GM12878 (cell line): Measurements from ENCODE around the gene GID8. TPM values are rescaled to one million over a fixed set of nuclear protein-coding genes. Genes with fewer than 3 reads are reported as not detected.

Experiments
- ATAC-seq: fragments of 200-7000 bp; cut with Tn5 transposase; 3 replicates; pipeline ENCODE4 v1.9.1; 2020; ENCODE audit warnings: mild to moderate bottlenecking, moderate library complexity
- BruUV-seq: library from RNA; stranded (reverse); fragments of 400-500 nt; replicated peaks from 2 replicates; lab custom pipeline; 2021; lab: Mats Ljungman, UMichigan
- CTCF ChIA-PET: fragments of 300-600 bp; sonication (Branson Sonifier 250); formaldehyde crosslinking; extraction: SDS; loops from one replicate; lab custom pipeline; 2021; ENCODE audit warnings: inconsistent platforms; lab: Yijun Ruan, JAX
- POLR2A ChIA-PET: fragments of 350-600 bp; formaldehyde crosslinking; extraction: SDS; loops from one replicate; lab custom pipeline; 2021; ENCODE audit warnings: inconsistent platforms; lab: Charles Lee
- RAD21 ChIA-PET: fragments of 300-600 bp; sonication (Branson Sonifier 250); formaldehyde crosslinking; loops from one replicate; lab custom pipeline; 2023; ENCODE audit warnings: antibody characterized with exemption; ENCODE audit not compliant: unreplicated experiment; lab: Charles Lee
- SMC1A ChIA-PET: fragments of 300-600 bp; sonication (Branson Sonifier 250); formaldehyde crosslinking; loops from one replicate; lab custom pipeline; 2023; ENCODE audit not compliant: unreplicated experiment, uncharacterized antibody; lab: Charles Lee
- DNase-seq: peaks from one replicate; pipeline ENCODE4 v3.0.0-alpha.2; 2011; ENCODE audit warnings: low read depth, low spot score
- FAIRE-seq: peaks from 3 replicates; lab custom pipeline; 2011; peaks lifted over from hg19 to GRCh38; lab: Jason Lieb, UNC
- H2AFZ ChIP-seq: 2 replicates; pipeline ENCODE4 v1.6.0; 2011; ENCODE audit warnings: low read depth, low read length, control low read depth; ENCODE audit not compliant: control insufficient read depth
- H3K27ac ChIP-seq: 2 replicates; pipeline ENCODE4 v1.5.1; 2011; ENCODE audit warnings: control low read depth; ENCODE audit not compliant: control insufficient read depth, insufficient read depth
- H3K27me3 ChIP-seq, 2 experiments: replicated peaks in 1 of 2; 2 replicates each; pipeline versions ENCODE4 v1.6.0 to v1.6.1; 2011; ENCODE audit warnings: low read length in 1 of 2; ENCODE audit not compliant: control insufficient read depth in 2 of 2, insufficient read depth in 2 of 2
- H3K36me3 ChIP-seq, 2 experiments: 2 replicates each; pipeline ENCODE4 v1.5.1; 2011; ENCODE audit warnings: low read length in 1 of 2; ENCODE audit not compliant: control insufficient read depth in 2 of 2, insufficient read depth in 2 of 2
- H3K4me1 ChIP-seq: 2 replicates; pipeline ENCODE4 v1.6.1; 2011; ENCODE audit warnings: mild to moderate bottlenecking, low read length, moderate library complexity, mixed read lengths; ENCODE audit not compliant: control insufficient read depth, insufficient read depth
- H3K4me2 ChIP-seq: 2 replicates; pipeline ENCODE4 v1.6.0; 2011; ENCODE audit warnings: control low read depth; ENCODE audit not compliant: control insufficient read depth, insufficient read depth
- H3K4me3 ChIP-seq: fragments of 200-600 bp; sonication (generic); 2 replicates; pipeline ENCODE4 v1.5.1; 2016
- H3K79me2 ChIP-seq: 2 replicates; pipeline ENCODE4 v1.6.0; 2011; ENCODE audit warnings: low read length; ENCODE audit not compliant: control insufficient read depth, insufficient read depth
- H3K9ac ChIP-seq: 2 replicates; pipeline ENCODE4 v1.8.0; 2011; ENCODE audit warnings: low read length, control low read depth, mixed read lengths; ENCODE audit not compliant: control insufficient read depth, insufficient read depth
- H3K9me3 ChIP-seq: replicated peaks from 3 replicates; pipeline ENCODE4 v1.5.1; 2011; ENCODE audit warnings: mild to moderate bottlenecking, low read length; ENCODE audit not compliant: control insufficient read depth, insufficient read depth
- H4K20me1 ChIP-seq: 2 replicates; pipeline ENCODE4 v1.6.0; 2011; ENCODE audit not compliant: control insufficient read depth, insufficient read depth
- ATF7 ChIP-seq: fragments of 450-650 bp; IDR thresholded peaks from 2 replicates; pipeline ENCODE4 v1.6.1; 2016; ENCODE audit warnings: low read depth, mild to moderate bottlenecking
- CHD4 ChIP-seq: fragments of 200-600 bp; sonication (generic); IDR thresholded peaks from 2 replicates; pipeline ENCODE4 v1.6.1; 2016; ENCODE audit warnings: mild to moderate bottlenecking
- EP300 ChIP-seq, 2 experiments: fragments of 150-350 bp in 1 of 2; IDR thresholded peaks; 2 replicates each; pipeline ENCODE4 v1.6.1; 2011 to 2012; ENCODE audit warnings: low read depth in 2 of 2, low read length in 2 of 2, borderline replicate concordance in 1 of 2, improper control_type of control experiment in 1 of 2, inconsistent platforms in 1 of 2; ENCODE audit not compliant: control insufficient read depth in 1 of 2
- IKZF1 ChIP-seq: fragments of 450-650 bp; conservative IDR thresholded peaks from 2 replicates; pipeline ENCODE4 v1.6.1; 2017; ENCODE audit warnings: antibody characterized with exemption, mild to moderate bottlenecking
- MTA3 ChIP-seq: IDR thresholded peaks from 2 replicates; pipeline ENCODE4 v1.6.1; 2012; ENCODE audit warnings: low read length, inconsistent platforms, borderline replicate concordance
- NR2C1 ChIP-seq: fragments of 450-650 bp; IDR thresholded peaks from 2 replicates; pipeline ENCODE4 v1.6.1; 2017; ENCODE audit warnings: antibody characterized with exemption, mild to moderate bottlenecking, moderate library complexity
- NR2F1 ChIP-seq: fragments of 450-650 bp; conservative IDR thresholded peaks from 2 replicates; pipeline ENCODE4 v1.6.1; 2017; ENCODE audit warnings: mild to moderate bottlenecking
- POLR2AphosphoS5 ChIP-seq: IDR thresholded peaks from 2 replicates; pipeline ENCODE4 v1.6.1; 2011; ENCODE audit warnings: mild to moderate bottlenecking, low read length, inconsistent platforms
- SP1 ChIP-seq: IDR thresholded peaks from one replicate; pipeline ENCODE4 v1.6.1; 2011; ENCODE audit warnings: low read depth, low read length
- SPI1 ChIP-seq: IDR thresholded peaks from 2 replicates; pipeline ENCODE4 v1.6.1; 2011; ENCODE audit warnings: low read depth, mild to moderate bottlenecking, low read length, moderate library complexity, borderline replicate concordance; ENCODE audit not compliant: insufficient read depth
- WRNIP1 ChIP-seq: IDR thresholded peaks from 2 replicates; pipeline ENCODE4 v1.6.1; 2011; ENCODE audit warnings: low read depth, low read length, improper control_type of control experiment, borderline replicate concordance
- WGBS: methylation state at CpG from one replicate; pipeline ENCODE4 v1.1.6; 2016; ENCODE audit warnings: low lambda C conversion rate; ENCODE audit not compliant: insufficient replicate concordance, insufficient coverage; ENCODE audit errors: missing lambda C conversion rate; 5-methylcytosine and 5-hydroxymethylcytosine counted together
- in situ Hi-C: fragments of 300-500 bp; cut with MboI; formaldehyde crosslinking; loops from 9 replicates; pipeline ENCODE4 v1.14.3; 2018; ENCODE audit warnings: mixed read lengths
- intact Hi-C: fragments of 100-400 bp; cut with micrococcal nuclease; formaldehyde crosslinking; loops from one replicate; pipeline ENCODE4 v1.14.2; 2022; ENCODE audit not compliant: unreplicated experiment
- polyA plus RNA-seq, 11 experiments: library from polyadenylated mRNA; depleted of rRNA in 4 of 11; unstranded in 6 of 11; stranded (reverse) in 5 of 11; fragments of >200 nt; fragmentation: Nextera tagmentation in 4 of 11; fragmentation: Illumina TruSeq in 1 of 11; extraction: Ambion mirVana in 4 of 11; extraction: Trizol in 1 of 11; gene quantifications; 1 replicate in 1 of 11; 2 replicates in 10 of 11; pipeline versions ENCODE4 v1.2.1 to v1.2.3, GENCODE V29; 2011 to 2016; ENCODE audit warnings: inconsistent platforms in 2 of 11, missing spikeins in 2 of 11, low read depth in 1 of 11
- total RNA-seq, 4 experiments: library from RNA; depleted of rRNA in 3 of 4; stranded (reverse); fragments of >200 nt in 3 of 4; fragmentation: Illumina TruSeq in 1 of 4; extraction: Trizol in 1 of 4; gene quantifications; 2 replicates each; pipeline versions ENCODE4 v1.2.1 to v1.2.3, GENCODE V29; 2013 to 2021
- TF ChIP-seq, protein P1 (sequence below): IDR thresholded peaks from 2 replicates; pipeline ENCODE4 v1.6.1; 2011; ENCODE audit warnings: mild to moderate bottlenecking, low read depth, low read length, moderate library complexity; ENCODE audit not compliant: insufficient replicate concordance

GID8 gene
- total and polyA plus RNA-seq, 10 of the 15 experiments (the other 5 are each of a cell fraction or from before 2014, with no cell fraction given) = 12.0 to 33.8 (median 22.2) TPM

- peaks cover 12% of the 10 kb centered on the region for H3K4me1 ChIP-seq
- ChIA-PET RAD21 (no interaction called here), SMC1A (interaction anchor here (1.3 kb wide), 1 partner anchor 16 kb away, joined by 3 read pairs; no protein-coding TSS in a partner anchor), POLR2A (interaction anchor here (0.6 to 1.0 kb wide), 2 partner anchors 34 to 50 kb away, joined by 3 read pairs; no protein-coding TSS in a partner anchor), CTCF (interaction anchor here (1.4 kb wide), 1 partner anchor 32 kb away, joined by 4 read pairs; no protein-coding TSS in a partner anchor)
- H3K9ac ChIP-seq = no peak overlapping the region
- no TSS peak for BruUV-seq
- no peak for DNase-seq
- no peaks in the 10 kb centered on the region for H4K20me1 ChIP-seq
- H3K79me2 ChIP-seq = peaks cover 34% of the 10 kb centered on the region
- H3K27me3 ChIP-seq = no peaks in the 10 kb centered on the region
- H3K9me3 ChIP-seq = peaks cover 3% of the 10 kb centered on the region; the same call in 2 of the 3 replicates
- ATAC-seq = no peak
- 92% methylated on average over 8 of the region's 8 CpGs for WGBS
- no peak overlapping the region for H3K4me3 ChIP-seq
- in situ Hi-C loops (no loop called here), intact Hi-C loops (loop anchor here (5.0 kb wide), 1 partner anchor 48 kb away; no protein-coding TSS in a partner anchor)
- H3K4me2 ChIP-seq = no peak overlapping the region
- H2AFZ ChIP-seq = no peak overlapping the region
- FAIRE-seq = no peak
- H3K36me3 ChIP-seq = peaks cover 13 to 19% of the 10 kb centered on the region in 2 experiments; a peak in 3 of 4 replicates
- no peak overlapping the region for H3K27ac ChIP-seq
- no peak for TF ChIP-seq SPI1
- no peak for TF ChIP-seq IKZF1
- TF ChIP-seq CHD4 = no peak
- no peak for TF ChIP-seq ATF7
- TF ChIP-seq EP300 (IDR thresholded peaks at IDR 0.05; ENCODE audit: borderline replicate concordance in 1 of 2, control insufficient read depth in 1 of 2, low read depth in 2 of 2, low read length in 2 of 2) = no peak
- TF ChIP-seq MTA3 = no peak
- TF ChIP-seq SP1 = no peak
- TF ChIP-seq, protein P1, sequence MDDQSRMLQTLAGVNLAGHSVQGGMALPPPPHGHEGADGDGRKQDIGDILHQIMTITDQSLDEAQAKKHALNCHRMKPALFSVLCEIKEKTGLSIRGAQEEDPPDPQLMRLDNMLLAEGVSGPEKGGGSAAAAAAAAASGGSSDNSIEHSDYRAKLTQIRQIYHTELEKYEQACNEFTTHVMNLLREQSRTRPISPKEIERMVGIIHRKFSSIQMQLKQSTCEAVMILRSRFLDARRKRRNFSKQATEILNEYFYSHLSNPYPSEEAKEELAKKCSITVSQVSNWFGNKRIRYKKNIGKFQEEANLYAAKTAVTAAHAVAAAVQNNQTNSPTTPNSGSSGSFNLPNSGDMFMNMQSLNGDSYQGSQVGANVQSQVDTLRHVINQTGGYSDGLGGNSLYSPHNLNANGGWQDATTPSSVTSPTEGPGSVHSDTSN = no peak
- no peak for TF ChIP-seq POLR2AphosphoS5
- TF ChIP-seq NR2F1 = no peak
- no peak for TF ChIP-seq WRNIP1
- no peak for TF ChIP-seq NR2C1
Observed at GRCh38 chr20:62950741-62951140, 12.8 kb downstream of the GID8 start.
